B cell (primary cell): ENCODE data around the gene IL17A. TPM values are rescaled to one million over a fixed set of nuclear protein-coding genes. Genes with fewer than 3 reads are reported as not detected.

Experiments
- ATAC-seq: fragments of 200-7000 bp; cut with Tn5 transposase; one replicate; pipeline ENCODE4 v1.10.0; 2021; ENCODE audit warnings: low read depth, mild to moderate bottlenecking, moderate number of reproducible peaks, moderate library complexity
- CTCF ChIA-PET: fragments of 350-600 bp; sonication (Branson Sonifier 250); formaldehyde crosslinking; loops from one replicate; lab custom pipeline; 2021; ENCODE audit warnings: antibody characterized with exemption, inconsistent platforms; lab: Charles Lee
- POLR2A ChIA-PET: fragments of 350-600 bp; sonication (Branson Sonifier 250); formaldehyde crosslinking; loops from one replicate; lab custom pipeline; 2021; ENCODE audit warnings: antibody characterized with exemption; lab: Charles Lee
- DNase-seq: peaks from one replicate; pipeline ENCODE4 v3.0.0; 2013
- H2AFZ ChIP-seq: 2 replicates; pipeline ENCODE4 v1.6.1; 2012; ENCODE audit warnings: mild to moderate bottlenecking, low read depth, low read length; ENCODE audit not compliant: insufficient read depth, poor library complexity, severe bottlenecking
- H3K27ac ChIP-seq, 2 donors: 1 replicate in 1 of 2; 2 replicates in 1 of 2; pipeline ENCODE4 v1.5.1; 2012 to 2013; ENCODE audit warnings: low read length in 2 of 2, mild to moderate bottlenecking in 2 of 2, moderate library complexity in 1 of 2
- H3K27me3 ChIP-seq, 4 experiments: fragments of 200-600 bp in 1 of 4; sonication (generic) in 1 of 4; replicated peaks in 1 of 4; 1 replicate in 2 of 4; 2 replicates in 2 of 4; pipeline versions ENCODE4 v1.6.1 to v1.7.0; 2013 to 2016; ENCODE audit warnings: low read length in 3 of 4, mild to moderate bottlenecking in 2 of 4, mixed read lengths in 1 of 4, moderate library complexity in 1 of 4; ENCODE audit not compliant: insufficient read depth in 4 of 4, control insufficient read depth in 3 of 4; ENCODE audit errors: control extremely low read depth in 1 of 4
- H3K36me3 ChIP-seq, 2 experiments: replicated peaks in 1 of 2; 1 replicate in 1 of 2; 2 replicates in 1 of 2; pipeline versions ENCODE4 v1.6.1 to v1.7.1; 2013; ENCODE audit warnings: low read length in 1 of 2; ENCODE audit not compliant: insufficient read depth in 2 of 2, control insufficient read depth in 1 of 2; ENCODE audit errors: control extremely low read depth in 1 of 2, extremely low read depth in 1 of 2
- H3K4me1 ChIP-seq, 2 donors: fragments of 200-600 bp in 1 of 2; sonication (generic) in 1 of 2; 1 replicate in 1 of 2; 2 replicates in 1 of 2; pipeline versions ENCODE4 v1.5.1 to v1.6.1; 2013 to 2017; ENCODE audit warnings: low read length in 2 of 2; ENCODE audit not compliant: control insufficient read depth in 2 of 2, insufficient read depth in 2 of 2
- H3K4me2 ChIP-seq: replicated peaks from 2 replicates; pipeline ENCODE3; 2012; ENCODE audit warnings: mild to moderate bottlenecking, low read depth, low read length; ENCODE audit not compliant: poor library complexity, severe bottlenecking
- H3K4me3 ChIP-seq, 5 experiments: fragments of 200-600 bp in 1 of 5; sonication (generic) in 1 of 5; 1 replicate in 3 of 5; 2 replicates in 2 of 5; pipeline versions ENCODE4 v1.5.1 to v1.7.0; 2011 to 2016; ENCODE audit warnings: low read length in 4 of 5, mild to moderate bottlenecking in 4 of 5, low read depth in 2 of 5, control low read depth in 1 of 5, moderate library complexity in 1 of 5; ENCODE audit not compliant: insufficient read depth in 1 of 5; ENCODE audit errors: control extremely low read depth in 1 of 5, extremely low read depth in 1 of 5
- H3K79me2 ChIP-seq: fragments of 200-600 bp; sonication (generic); one replicate; pipeline ENCODE4 v1.6.0; 2016; ENCODE audit warnings: low read length; ENCODE audit not compliant: control insufficient read depth, insufficient read depth
- H3K9ac ChIP-seq: fragments of 200-600 bp; sonication (generic); 2 replicates; pipeline ENCODE4 v1.6.1; 2017; ENCODE audit warnings: mild to moderate bottlenecking, low read length, moderate library complexity
- H3K9me3 ChIP-seq, 3 donors: one replicate each; pipeline versions ENCODE4 v1.6.1 to v1.7.1; 2013; ENCODE audit warnings: low read length in 2 of 3; ENCODE audit not compliant: control insufficient read depth in 2 of 3, insufficient read depth in 1 of 3; ENCODE audit errors: control extremely low read depth in 1 of 3
- H4K20me1 ChIP-seq: 2 replicates; pipeline ENCODE4 v1.6.0; 2012; ENCODE audit warnings: mild to moderate bottlenecking, low read length; ENCODE audit not compliant: insufficient read depth, control insufficient read depth, poor library complexity, severe bottlenecking
- H3K27ac Mint-ChIP-seq: one replicate; pipeline ENCODE4 v1.8.0; 2021; ENCODE audit warnings: mixed read lengths
- H3K27me3 Mint-ChIP-seq: one replicate; pipeline ENCODE4 v1.8.0; 2021; ENCODE audit warnings: mixed read lengths
- H3K4me1 Mint-ChIP-seq: one replicate; pipeline ENCODE4 v1.8.0; 2021; ENCODE audit warnings: mixed read lengths
- H3K4me3 Mint-ChIP-seq: one replicate; pipeline ENCODE4 v1.8.0; 2021; ENCODE audit warnings: mixed read lengths
- H3K9me3 Mint-ChIP-seq: one replicate; pipeline ENCODE4 v1.8.0; 2022; ENCODE audit warnings: mixed read lengths; ENCODE audit not compliant: insufficient read depth
- CTCF ChIP-seq: fragments of 200-600 bp; IDR thresholded peaks from one replicate; pipeline ENCODE4 v1.8.0; 2022; ENCODE audit warnings: antibody characterized with exemption, mild to moderate bottlenecking
- EZH2 ChIP-seq: IDR thresholded peaks from 2 replicates; pipeline ENCODE4 v1.6.1; 2012; ENCODE audit warnings: borderline replicate concordance, low read depth, mild to moderate bottlenecking, moderate library complexity, low read length; ENCODE audit not compliant: insufficient read depth, poor library complexity, severe bottlenecking
- WGBS: methylation state at CpG from one replicate; pipeline ENCODE4 v1.1.5; 2013; ENCODE audit warnings: missing lambda C conversion rate; ENCODE audit not compliant: insufficient coverage; 5-methylcytosine and 5-hydroxymethylcytosine counted together
- intact Hi-C: fragments of 100-400 bp; cut with micrococcal nuclease; formaldehyde crosslinking; loops from one replicate; pipeline ENCODE4 v1.10.0; 2022
- polyA plus RNA-seq: library from polyadenylated mRNA; depleted of rRNA; stranded (reverse); fragments of >200 nt; gene quantifications from 2 replicates; pipeline ENCODE4 v1.2.3, GENCODE V29; 2012
- total RNA-seq, 2 donors: library from RNA; stranded (reverse); fragments of 120-200 nt in 1 of 2; gene quantifications; 1 replicate in 1 of 2; 2 replicates in 1 of 2; pipeline versions ENCODE4 v1.2.3 to v1.2.4, GENCODE V29; 2013 to 2022

The IL17A gene
- total and polyA plus RNA-seq, 2 donors (not counting 1 experiment from before 2014, with no cell fraction given): not detected

GRCh38 chr6:52213127-52213526 is 27.0 kb downstream of the IL17A start:
- peaks cover 3% of the 10 kb centered on the region for H3K27me3 Mint-ChIP-seq
- intact Hi-C loops: no loop called here
- no peak overlapping the region for H3K4me3 Mint-ChIP-seq
- TF ChIP-seq CTCF (no peak), EZH2 (no peak)
- Histone ChIP-seq H3K4me1 (no peaks in the 10 kb centered on the region), H3K36me3 (no peaks in the 10 kb centered on the region), H3K9ac (no peak overlapping the region), H3K79me2 (no peaks in the 10 kb centered on the region), H3K4me2 (no peak overlapping the region), H3K27ac (no peak overlapping the region), H3K9me3 (no peaks in the 10 kb centered on the region), H3K4me3 (no peak overlapping the region), H2AFZ (no peak overlapping the region), H4K20me1 (no peaks in the 10 kb centered on the region), H3K27me3 (peaks cover 0 to 5% (median 0%) of the 10 kb centered on the region in 4 experiments)
- no peak for ATAC-seq
- no peaks in the 10 kb centered on the region for H3K9me3 Mint-ChIP-seq
- ChIA-PET CTCF (no interaction called here), POLR2A (no interaction called here)
- no peaks in the 10 kb centered on the region for H3K4me1 Mint-ChIP-seq
- DNase-seq: no peak
- no CpG with 5 or more reads among the region's 2 CpGs for WGBS
- H3K27ac Mint-ChIP-seq: no peak overlapping the region

GRCh38 chr6:52215787-52216186 is 29.6 kb downstream of the IL17A start:
- ChIA-PET CTCF (no interaction called here), POLR2A (no interaction called here)
- Histone ChIP-seq H3K9ac (no peak overlapping the region), H2AFZ (no peak overlapping the region), H3K4me2 (no peak overlapping the region), H3K4me3 (no peak overlapping the region), H4K20me1 (no peaks in the 10 kb centered on the region), H3K27me3 (no peaks in the 10 kb centered on the region), H3K36me3 (no peaks in the 10 kb centered on the region), H3K79me2 (no peaks in the 10 kb centered on the region), H3K27ac (no peak overlapping the region), H3K4me1 (no peaks in the 10 kb centered on the region), H3K9me3 (no peaks in the 10 kb centered on the region)
- TF ChIP-seq EZH2 (no peak), CTCF (no peak)
- Mint-ChIP-seq H3K4me1 (no peaks in the 10 kb centered on the region), H3K27ac (no peak overlapping the region), H3K27me3 (peaks cover 3% of the 10 kb centered on the region), H3K9me3 (no peaks in the 10 kb centered on the region), H3K4me3 (no peak overlapping the region)
- intact Hi-C loops: no loop called here
- ATAC-seq (no peak), DNase-seq (no peak)
